ENCODE data around the gene KCNJ2.

KCNJ2 gene

GRCh38 chr17:70168977-70169708 lies at the start of gene KCNJ2:
TSS of gene KCNJ2 (plus strand) at chr17:70169532. CDS start at chr17:70175040, 5,508 bp downstream.
- DNase-seq (ENCODE audit: low spot score), result no peak

GRCh38 chr17:70119545-70119944 lies 49.8 kb upstream of the KCNJ2 start:
- DNase-seq (ENCODE audit: low spot score), result no peak

- no peak for DNase-seq (ENCODE audit: low spot score)
Observed at GRCh38 chr17:70119983-70120382, 49.3 kb upstream of the KCNJ2 start.

- no peak for DNase-seq (ENCODE audit: low spot score)
Observed at GRCh38 chr17:70120425-70120824, 48.9 kb upstream of the KCNJ2 start.

- DNase-seq (ENCODE audit: low spot score), result no peak
Observed at GRCh38 chr17:70121126-70121525, 48.2 kb upstream of the KCNJ2 start.

- DNase-seq (ENCODE audit: low spot score), result no peak
Observed at GRCh38 chr17:70123193-70123592, 46.1 kb upstream of the KCNJ2 start.

- no peak for DNase-seq (ENCODE audit: low spot score)
Observed at GRCh38 chr17:70124723-70125122, 44.6 kb upstream of the KCNJ2 start.

GRCh38 chr17:70127221-70127873 lies 42.0 kb upstream of the KCNJ2 start:
- DNase-seq (ENCODE audit: low spot score), result no peak

GRCh38 chr17:70128727-70129238 lies 40.5 kb upstream of the KCNJ2 start:
- DNase-seq (ENCODE audit: low spot score), result no peak

- no peak for DNase-seq (ENCODE audit: low spot score)
Observed at GRCh38 chr17:70130289-70130688, 39.0 kb upstream of the KCNJ2 start.

- no peak for DNase-seq (ENCODE audit: low spot score)
Observed at GRCh38 chr17:70132505-70132904, 36.8 kb upstream of the KCNJ2 start.

- no peak for DNase-seq (ENCODE audit: low spot score)
Observed at GRCh38 chr17:70134042-70134441, 35.3 kb upstream of the KCNJ2 start.

- no peak for DNase-seq (ENCODE audit: low spot score)
Observed at GRCh38 chr17:70134777-70135176, 34.6 kb upstream of the KCNJ2 start.

- no peak for DNase-seq (ENCODE audit: low spot score)
Observed at GRCh38 chr17:70136131-70136530, 33.2 kb upstream of the KCNJ2 start.

GRCh38 chr17:70137451-70138230 lies 31.7 kb upstream of the KCNJ2 start:
- DNase-seq (ENCODE audit: low spot score), result no peak

- no peak for DNase-seq (ENCODE audit: low spot score)
Observed at GRCh38 chr17:70138291-70138865, 31.0 kb upstream of the KCNJ2 start.

- no peak for DNase-seq (ENCODE audit: low spot score)
Observed at GRCh38 chr17:70139449-70139993, 29.8 kb upstream of the KCNJ2 start.

- no peak for DNase-seq (ENCODE audit: low spot score)
Observed at GRCh38 chr17:70144260-70144846, 25.0 kb upstream of the KCNJ2 start.

GRCh38 chr17:70153210-70153609 lies 16.1 kb upstream of the KCNJ2 start:
- DNase-seq (ENCODE audit: low spot score), result no peak

- DNase-seq (ENCODE audit: low spot score), result no peak
Observed at GRCh38 chr17:70157151-70157550, 12.2 kb upstream of the KCNJ2 start.

- DNase-seq (ENCODE audit: low spot score), result no peak
Observed at GRCh38 chr17:70158180-70158579, 11.2 kb upstream of the KCNJ2 start.

GRCh38 chr17:70158591-70158990 lies 10.7 kb upstream of the KCNJ2 start:
- no peak for DNase-seq (ENCODE audit: low spot score)
